ENCODE results near the gene ARVCF.

Gene ARVCF

DNA sequence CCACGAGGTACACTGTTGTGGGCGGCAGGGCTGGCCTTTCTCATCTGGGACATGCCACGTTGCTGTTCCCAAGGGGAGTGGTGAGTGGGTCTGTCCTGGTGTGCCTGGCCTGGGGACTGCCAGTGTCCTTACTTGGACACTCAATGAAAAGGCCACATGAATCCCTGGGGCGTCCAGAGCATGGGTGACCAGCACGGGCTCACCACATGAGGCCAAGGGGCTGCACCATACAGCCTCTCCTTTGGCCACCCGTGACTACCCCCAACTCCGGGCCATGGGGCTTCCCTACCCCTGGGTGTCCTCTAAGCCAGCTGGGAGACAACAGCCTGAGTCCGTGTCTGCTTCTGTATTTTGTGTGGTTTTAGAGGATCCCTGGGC lies 54.8 kb downstream of the ARVCF start:
- no peak for DNase-seq (ENCODE audit: low spot score)

DNA sequence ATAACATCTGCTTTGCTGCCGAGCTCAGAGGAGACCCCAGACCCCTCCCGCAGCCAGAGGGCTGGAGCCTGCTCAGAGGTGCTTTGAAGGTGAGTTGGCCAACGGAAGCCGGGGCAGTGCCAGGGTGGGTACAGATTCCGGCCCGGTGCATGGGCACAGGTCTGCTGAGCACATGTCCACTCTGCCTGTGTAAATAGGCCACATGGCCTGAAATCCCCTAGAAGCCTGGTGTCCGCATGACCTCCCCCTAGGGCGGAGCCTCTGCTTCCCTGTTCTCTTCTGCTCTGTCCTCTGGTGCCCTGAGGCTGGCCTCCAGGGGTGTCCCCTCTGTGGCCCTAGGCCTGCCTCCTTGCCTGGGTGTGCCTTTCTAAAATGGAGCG lies 55.4 kb downstream of the ARVCF start:
- DNase-seq (ENCODE audit: low spot score), result no peak

DNA sequence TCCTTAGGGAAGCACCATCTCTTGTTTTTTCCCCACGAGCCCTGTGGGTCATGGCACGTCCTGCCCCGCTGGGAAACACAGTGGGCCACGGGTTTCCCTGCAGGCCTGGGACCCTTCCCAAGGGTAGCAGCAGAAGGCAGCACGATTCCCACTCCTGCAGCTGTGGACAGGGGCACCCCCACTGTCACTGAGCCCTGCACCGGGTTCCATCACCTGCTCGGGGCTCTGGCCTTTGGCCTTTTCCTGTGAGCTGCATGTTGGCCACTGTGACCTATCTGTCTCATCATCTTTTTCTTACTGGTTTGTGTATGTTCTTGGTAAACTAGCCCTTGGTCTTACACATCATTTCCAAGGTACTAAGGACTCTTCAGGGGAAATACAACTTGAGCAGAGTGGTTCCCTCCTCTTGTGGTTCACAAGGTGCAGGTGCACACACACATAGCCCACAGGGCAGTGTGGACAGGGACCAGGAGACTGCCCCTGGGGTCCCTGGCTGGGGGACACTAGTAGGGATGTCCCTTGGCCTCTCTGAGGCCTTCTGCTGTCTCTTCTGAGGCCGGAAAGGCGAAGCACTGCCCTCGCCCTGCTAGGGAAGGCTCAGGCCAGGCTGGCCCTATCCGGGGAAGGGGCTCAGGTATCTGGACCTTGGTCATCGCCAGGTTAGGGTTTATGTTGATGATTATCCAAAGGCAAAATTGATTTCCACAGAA lies 56.0 kb downstream of the ARVCF start:
- no peak for DNase-seq (ENCODE audit: low spot score)

DNA sequence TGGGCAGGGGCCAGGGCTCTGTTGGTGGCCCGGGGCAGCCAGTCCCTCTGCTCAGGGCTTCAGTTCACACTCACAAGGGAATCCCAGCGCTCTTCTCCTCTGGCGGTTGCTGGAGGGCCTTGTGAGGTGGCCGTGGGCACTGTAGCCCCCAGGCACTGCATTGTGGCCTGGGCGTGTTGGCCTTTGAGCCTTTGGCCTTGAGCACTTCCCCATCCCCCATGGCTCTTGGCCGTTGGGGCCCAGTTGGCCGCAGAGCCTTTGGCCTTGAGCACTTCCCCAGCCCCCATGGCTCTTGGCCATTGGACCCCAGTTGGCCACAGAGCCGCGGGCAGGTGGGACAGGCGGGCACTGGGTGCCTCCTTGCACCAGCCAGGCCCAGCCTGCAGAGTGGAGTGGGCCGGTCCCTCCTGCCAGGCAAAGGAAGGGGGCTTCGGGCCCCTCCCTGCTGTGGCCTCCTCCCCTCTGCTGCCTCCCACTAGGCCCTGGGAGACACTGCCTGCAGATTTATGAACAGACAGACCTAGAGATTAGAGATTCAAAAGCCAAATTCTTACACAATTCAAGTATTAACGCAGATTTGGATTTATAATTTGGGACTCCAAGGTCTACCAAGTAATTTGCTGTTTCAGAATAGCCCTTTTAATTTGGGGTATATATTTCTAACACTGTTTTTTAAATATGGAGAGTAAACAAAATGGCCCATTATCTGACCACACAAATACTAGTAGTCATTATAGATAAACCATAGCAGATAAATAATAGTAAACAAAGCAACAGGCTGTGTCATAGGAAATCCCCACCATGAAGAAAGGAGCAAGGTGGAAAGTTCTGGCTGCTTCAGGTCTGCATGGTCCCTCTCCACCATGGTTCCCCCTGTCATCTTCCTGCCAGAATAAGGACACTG lies 56.8 kb downstream of the ARVCF start:
- no peak for DNase-seq (ENCODE audit: low spot score)

DNA sequence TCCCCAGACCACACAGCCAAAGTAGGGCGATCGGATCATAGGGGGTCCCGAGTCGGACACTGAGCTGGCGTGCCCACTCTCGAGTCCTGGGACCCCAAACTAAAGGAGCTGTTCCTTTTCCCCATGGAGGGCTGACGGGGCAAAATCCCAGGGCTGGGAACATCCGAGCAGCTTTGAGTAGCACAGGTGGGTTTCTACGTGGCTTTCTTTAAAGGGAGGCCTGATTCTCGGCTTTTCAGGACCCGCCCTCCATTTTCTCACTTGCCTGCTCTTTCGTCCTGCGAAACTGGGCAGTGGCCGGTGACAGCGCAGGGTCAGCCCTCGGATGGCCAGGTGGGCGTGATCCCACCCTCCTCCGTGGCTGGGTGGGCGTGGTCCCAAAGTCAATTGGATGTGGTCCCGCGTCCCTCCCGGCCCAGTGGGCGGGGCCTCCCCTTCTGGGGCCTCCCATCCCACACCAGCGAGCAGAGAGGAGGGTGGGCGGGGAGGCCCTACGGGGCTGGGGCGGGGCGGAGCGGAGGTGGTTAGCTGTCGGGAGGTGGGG lies 57.5 kb downstream of the ARVCF start:
- no peak for DNase-seq (ENCODE audit: low spot score)

DNA sequence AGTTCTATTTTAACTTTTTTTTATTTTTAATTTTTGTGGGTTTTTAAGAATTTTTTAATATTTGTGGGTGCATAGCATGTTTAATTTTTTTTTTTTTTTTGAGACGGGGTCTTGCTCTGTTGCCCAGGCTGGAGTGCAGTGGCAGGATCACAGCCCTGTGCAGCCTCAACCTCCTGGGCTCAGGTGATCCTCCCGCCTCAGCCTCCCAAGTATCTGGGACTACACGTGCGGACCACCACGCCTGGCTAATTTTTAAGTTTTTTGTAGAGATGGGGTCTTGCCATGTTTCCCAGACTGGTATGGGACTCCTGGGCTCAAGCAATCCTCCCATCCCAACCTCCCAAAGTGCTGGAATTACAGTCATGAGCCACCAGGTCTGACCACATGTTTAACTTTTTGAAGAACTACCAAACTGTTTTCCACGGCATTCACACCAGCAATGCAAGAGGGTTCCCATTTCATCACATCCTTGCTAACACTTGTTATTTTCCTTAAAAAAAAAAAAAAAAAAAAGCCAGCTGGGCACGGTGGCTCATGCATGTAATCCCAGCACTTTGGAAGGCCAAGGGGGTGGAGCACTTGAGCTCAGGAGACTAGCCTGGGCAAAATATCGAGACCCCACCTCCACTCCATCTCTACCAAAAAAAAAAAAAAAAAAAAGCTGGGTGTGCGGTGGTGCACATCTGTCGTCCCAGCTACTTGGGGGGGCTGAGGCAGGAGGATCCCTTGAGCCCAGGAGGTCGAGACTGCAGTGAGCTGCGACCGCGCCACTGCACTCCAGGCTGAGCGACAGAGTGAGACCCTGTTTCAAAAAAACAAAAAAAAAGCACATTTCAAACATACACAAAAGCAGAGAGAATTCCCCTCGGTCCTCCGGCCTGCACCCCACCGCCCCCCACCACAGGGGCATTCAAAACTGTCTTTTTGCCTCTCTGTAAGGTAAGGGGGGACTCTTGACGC lies 58.3 kb downstream of the ARVCF start:
- DNase-seq (ENCODE audit: low spot score), result no peak

DNA sequence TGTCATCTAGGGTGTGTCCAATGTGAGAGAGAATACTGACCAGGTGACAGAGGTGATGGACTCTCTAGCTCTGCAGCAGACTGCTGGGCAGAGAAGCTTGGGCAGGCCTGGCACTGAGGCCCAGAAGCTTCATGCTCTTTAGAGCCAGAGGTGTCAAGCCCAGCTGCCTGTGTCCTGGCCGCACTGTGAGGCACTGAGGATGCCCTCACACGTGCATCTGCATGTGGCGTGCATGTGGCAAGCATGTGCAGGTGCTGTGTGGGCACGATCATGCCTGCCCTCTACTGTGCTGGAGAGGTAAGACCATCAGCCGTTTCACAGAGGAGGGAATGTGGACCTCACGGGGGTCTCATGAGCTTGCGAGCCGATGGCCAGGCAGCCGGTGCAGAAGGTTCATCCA lies 59.2 kb downstream of the ARVCF start:
- DNase-seq (ENCODE audit: low spot score), result no peak

DNA sequence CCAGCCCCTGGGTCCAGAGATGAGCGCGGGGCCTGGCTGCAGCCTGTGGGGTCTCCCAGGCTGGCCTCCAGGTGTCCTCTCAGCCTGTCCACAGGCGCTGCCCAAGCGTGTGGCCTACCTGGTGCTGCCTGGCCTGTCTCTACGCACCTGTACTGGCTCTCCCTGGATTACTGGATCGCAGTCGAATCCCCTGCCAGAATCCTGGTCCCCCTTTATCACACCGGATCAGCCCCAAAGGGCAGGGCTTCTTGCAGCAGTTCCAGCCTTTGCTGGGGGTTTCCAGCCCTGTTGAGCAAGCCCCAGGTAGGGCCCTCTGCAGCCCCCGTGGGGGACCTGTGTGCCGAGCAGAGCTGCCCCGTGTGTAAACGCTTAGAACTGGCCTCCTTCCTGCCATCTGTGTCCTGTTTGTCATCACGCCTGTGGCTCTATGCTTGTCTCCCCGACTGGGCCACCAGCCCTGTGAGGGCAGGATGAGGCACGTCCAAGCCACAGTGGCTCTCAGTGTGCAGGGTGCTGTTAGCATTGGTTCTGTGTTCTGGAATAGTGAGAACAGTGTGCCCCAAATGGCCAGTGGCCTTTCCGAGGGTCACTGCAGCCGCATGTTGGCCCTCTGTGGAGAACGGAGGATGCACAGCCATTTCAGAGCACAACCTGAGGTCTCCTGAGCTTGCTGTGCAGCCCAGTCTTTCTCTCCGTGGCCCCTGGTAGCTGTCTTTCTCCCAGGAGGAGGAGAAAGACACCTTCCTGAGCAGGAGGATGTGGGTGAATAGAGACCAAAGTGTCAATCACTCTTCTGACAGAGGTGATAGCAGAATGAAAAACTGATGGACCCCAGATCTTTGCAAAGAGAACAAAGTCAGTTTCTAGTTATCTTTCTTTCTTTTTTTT lies 61.1 kb downstream of the ARVCF start:
- no peak for DNase-seq (ENCODE audit: low spot score)

DNA sequence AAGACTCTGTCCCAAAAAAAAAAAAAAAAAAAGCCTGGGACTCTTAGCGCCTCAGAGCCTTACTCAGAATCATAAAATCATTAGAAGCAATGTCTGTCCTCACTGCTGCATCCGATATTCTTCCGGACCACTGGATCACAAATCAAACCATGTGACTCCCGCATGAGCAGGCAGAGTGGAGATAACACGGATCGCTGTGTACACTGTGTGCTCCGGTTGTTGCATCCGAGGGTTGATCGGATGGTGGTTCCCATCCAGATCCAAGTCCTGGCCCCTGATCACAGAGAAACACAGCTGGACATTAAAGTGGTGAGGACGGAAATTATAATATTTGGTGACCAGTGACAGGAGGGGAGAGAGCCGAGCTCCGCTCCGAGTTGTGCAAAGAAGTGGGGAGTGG lies 65.3 kb downstream of the ARVCF start:
- DNase-seq (ENCODE audit: low spot score), result no peak

DNA sequence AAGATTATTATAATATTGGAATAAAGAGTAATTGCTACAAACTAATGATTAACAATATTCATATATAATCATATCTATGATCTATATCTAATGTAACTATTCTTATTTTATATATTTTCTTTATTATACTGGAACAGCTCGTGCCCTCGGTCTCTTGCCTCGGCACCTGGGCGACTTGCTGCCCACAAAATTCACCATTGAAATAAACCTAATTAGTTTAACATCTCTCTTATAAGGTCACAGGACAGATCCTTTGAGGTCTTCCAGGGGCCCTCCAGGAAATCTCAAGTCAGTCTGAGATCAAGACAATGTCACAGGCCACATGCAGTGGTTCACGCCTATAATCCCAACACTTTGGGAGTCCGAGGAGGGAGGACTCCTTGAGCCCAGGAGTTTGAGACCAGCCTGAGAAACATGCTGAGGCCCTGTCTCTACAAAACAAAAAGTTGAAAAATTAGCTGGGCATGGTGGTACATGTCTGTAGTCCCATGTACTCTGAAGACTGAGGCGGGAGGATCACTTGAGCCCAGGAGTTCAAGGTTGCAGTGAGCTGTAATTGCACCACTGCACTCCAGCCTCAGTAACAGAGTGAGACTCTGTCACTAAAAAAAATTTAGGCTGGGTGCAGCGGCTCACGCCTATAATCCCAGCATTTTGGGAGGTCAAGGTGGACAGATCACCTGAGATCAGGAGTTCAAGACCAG lies 68.4 kb downstream of the ARVCF start:
- no peak for DNase-seq (ENCODE audit: low spot score)

DNA sequence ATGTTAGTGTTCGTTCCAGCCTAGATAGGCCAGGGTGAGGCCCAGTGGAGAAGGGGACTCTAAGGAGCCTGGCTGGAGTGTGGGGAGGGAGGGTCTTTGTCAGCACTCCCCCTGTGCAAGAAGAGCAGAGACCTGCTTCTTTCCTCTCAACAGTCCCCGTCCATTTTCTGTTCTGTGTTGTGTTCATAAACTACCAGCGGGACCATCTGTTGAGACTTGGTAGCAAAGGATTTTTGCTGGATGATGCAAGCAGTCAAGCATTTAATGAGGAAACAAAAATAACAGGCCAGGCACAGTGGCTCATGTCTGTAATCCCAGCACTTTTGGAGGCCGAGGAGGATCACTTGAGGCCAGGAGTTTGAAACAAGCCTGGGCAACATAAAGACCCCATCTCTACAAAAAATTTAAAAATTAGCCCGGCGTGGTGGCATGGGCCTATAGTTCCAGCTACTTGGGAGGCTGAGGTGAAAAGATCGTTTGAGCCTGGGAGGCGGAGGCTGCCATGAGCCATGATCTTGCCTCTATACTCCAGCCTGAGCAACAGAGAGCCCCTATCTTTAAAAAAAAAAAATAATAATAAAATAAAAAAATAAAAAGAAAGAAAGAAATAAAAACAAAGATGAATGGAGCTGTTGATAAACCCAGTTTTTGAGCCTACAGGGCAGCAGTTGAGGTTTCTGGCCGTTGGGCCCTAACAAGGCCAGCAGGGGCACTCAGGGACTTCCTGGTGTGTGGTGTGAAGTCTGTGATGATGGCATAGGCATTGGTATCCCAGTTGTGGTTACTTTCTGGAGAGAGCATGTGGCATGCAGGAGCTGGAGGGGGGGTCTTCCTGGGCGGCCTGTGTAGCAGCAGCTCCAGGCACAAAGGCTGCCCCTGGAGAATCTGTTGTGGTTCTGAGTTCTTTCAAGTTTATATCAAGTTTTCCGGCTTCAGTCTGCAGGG lies 73.3 kb downstream of the ARVCF start:
- no peak for DNase-seq (ENCODE audit: low spot score)

DNA sequence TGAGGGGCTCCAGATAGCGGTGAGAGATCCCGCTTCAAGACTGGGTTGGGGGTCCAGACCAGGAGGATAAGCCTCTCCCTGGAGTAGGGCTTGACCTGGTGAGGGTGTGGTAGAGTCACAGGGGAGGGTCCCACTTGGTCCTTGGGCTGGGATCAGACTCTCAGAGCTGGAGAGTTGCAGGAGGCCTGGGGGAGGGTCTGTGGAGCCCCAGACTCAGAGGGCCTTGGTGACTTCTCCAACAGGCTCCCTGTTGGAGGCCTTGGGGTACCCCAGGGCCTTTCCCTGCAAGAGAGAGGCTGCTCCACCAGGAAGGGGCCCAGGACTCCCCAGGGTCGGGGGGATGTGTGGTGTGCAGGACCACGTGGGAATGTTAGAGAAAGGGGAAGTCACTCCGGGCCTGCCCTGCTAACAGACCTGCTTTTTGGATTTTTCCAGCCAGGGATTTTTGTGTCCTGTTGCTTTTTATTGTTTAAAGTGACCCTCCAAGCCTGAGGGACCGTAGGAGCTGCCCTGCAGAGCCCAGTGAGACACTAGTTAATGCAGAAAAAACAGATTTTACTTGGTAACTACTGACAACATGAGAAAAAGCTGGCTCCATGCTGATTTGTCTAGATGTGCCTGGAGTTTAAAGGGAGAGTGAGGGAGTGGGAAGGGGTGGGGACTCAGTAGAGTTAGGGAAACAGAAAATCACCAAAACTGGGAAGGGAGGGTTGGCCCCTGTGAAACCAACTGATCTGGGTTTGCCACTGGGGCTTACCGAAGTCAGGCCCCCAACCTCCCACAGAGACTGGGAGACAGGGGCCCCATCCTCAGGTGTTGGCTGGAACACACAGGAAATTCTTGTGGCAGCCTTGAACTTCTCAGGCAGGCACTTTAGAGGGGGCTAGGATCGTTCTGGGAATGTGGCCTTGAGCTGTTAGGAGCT lies 74.2 kb downstream of the ARVCF start:
- no peak for DNase-seq (ENCODE audit: low spot score)

DNA sequence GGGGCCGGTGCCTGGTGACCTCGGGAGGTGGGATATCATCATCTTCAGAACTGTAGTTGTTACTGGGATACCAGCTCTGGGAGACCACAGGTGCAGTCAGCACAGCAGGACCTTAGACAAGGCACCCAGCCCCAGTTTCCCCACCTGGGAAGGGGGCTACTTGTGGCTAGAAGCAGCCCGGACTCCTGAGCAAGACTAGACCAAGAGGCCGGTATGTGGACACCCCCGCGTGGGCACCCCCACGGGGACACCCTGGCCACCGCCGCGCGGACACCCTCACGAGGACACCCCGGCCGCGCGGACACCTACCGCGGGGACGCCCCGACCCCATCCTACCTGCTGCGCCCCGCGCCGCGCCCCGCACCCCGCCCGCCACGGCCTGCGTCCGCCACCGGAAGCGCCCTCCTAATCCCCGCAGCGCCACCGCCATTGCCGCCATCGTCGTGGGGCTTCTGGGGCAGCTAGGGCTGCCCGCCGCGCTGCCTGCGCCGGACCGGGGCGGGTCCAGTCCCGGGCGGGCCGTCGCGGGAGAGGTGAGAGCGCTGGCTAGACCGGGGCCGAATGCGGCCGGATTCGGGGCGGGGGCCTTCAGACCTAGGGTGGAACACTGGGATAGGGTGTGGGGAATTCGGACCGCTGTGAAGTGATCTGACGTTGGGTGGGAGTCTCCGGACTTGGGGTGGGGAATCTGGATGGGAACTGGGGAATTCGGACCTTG lies 75.1 kb downstream of the ARVCF start, which contains the start of the genes COMT and TXNRD2:
Gene COMT (plus strand): TSS at position 408 of the 718 bp plus-strand sequence. CDS start 20,755 bp downstream, outside the sequence.
Gene TXNRD2 (minus strand): TSS at position 454 of the 718 bp plus-strand sequence. CDS start 15 bp downstream, at position 439.
- peak; percentile 52 for DNase-seq (ENCODE audit: low spot score)

DNA sequence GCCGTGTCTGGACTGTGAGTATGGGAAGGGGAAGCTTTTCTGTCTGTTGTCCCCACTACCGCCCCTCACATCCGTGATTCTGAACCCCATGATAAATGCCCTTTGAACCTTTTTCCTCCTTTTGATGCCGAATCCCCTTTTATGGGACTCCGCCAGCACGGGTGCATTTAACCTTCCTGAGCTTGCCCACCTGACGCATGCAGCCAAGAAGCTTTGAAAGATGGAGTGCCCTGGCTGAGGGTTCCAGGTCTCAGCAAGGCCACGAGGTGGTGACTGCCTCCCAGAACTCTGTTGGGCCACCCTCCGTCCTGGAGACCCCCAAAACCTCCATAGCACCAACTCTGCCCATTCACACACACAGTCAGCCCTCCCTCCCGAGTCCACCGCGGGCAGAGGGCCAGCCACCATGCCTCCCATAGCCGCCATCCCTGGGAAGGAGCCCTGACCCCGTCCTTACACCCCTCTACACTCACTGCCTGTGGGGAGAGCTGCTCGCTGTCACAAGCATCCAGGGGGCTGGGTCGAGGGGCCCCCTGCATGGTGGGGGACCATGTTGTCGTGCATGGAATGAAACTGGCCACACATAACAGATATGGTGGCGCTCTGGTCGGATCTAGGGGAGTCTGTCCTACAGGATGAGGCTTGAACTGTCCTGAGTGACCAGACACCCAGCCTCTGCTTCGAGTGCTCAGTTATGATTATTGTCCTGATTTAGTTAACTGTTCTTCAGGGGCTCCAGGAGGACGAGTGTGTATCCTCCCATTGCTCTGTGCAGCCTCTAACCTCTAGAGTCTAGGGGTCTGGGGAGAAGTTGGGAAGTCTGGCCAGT lies 75.9 kb downstream of the ARVCF start:
- DNase-seq (ENCODE audit: low spot score), result no peak

DNA sequence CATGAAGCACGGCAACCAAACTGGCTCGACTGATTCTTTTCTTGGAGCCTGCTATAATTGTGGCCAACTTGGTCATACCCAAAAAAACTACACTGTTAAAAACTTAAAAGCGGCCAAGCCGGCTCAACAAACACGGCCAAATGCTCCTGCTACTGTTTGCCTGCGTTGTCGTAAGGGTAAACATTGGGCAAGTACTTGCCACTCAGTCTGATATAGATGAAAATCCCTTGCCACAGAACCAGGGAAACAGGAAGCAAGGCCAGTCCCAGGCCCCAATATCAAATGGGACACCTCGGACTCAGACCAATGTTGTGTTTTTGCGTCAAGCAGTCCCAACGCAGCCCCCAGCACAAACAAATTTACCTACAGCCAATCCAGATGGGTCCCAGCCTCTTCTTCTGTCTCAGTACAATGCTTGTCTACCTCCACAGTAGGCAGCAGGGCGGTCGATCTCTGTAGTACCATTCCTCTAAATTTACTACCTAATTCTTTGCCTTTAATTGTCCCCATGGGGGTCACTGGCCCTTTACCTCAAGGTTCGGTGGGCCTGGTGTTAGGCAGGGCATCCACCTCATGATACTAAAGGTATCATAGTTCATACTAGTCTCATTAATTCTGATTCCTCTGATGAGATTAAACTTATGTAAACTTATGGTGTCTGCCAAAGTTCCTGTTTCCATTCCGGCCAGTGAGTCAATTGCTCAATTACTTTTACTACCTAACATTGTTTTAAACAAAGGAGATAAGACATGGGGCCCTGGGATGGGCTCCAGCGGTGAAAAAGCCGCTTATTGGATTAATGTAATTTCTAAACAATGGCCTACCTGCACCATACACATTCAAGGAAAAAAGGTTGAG lies 78.8 kb downstream of the ARVCF start:
- DNase-seq (ENCODE audit: low spot score), result no peak
